ENCODE data around the gene SNAP47. TPM values are rescaled to one million over a fixed set of nuclear protein-coding genes. Genes with fewer than 3 reads are reported as not detected.

Gene SNAP47
- total RNA-seq, 1 donor from 2014 or later: 32.2 TPM

- H3K4me3 Mint-ChIP-seq (ENCODE audit: unreplicated experiment): no peak overlapping the region
- H3K9me3 Mint-ChIP-seq (ENCODE audit: unreplicated experiment): no peaks in the 10 kb centered on the region
- H3K27ac Mint-ChIP-seq (ENCODE audit: unreplicated experiment): no peak overlapping the region
- no peaks in the 10 kb centered on the region for H3K27me3 Mint-ChIP-seq (ENCODE audit: unreplicated experiment)
- H3K36me3 Mint-ChIP-seq (ENCODE audit: low read depth, unreplicated experiment): peaks cover 5% of the 10 kb centered on the region
- TF ChIP-seq CTCF (IDR thresholded peaks at IDR 0.05; ENCODE audit: unreplicated experiment): no peak
- H3K4me1 Mint-ChIP-seq (ENCODE audit: unreplicated experiment): no peaks in the 10 kb centered on the region
- DNase-seq (ENCODE audit: low spot score): no peak
Observed at GRCh38 chr1:227775841-227776240, 40.6 kb downstream of the SNAP47 start.

DNA sequence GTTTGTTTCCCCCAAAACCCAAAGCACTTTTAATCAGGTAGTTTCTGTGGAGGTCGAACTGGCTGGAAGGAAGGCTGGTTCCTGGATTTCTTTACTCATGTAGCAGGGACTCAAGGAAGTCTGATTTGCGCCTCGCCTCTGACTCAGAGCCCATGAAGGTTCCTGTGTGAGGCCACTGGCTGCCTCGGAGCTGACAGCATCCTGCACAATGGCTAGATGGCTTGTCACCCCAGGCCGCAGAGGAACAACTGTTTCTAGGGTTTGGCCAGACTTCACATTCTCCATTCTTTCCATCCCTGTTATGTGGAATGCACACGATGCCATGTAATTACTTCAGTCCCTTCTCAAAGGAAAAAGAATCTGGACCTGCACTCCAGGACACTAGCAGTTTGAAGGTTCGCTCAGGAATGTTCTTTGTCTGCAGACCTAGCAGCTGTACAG, 41.1 kb downstream of the SNAP47 start:
- Mint-ChIP-seq H3K27me3 (ENCODE audit: unreplicated experiment) (no peaks in the 10 kb centered on the region), H3K4me3 (ENCODE audit: unreplicated experiment) (no peak overlapping the region), H3K4me1 (ENCODE audit: unreplicated experiment) (no peaks in the 10 kb centered on the region), H3K27ac (ENCODE audit: unreplicated experiment) (no peak overlapping the region), H3K36me3 (ENCODE audit: low read depth, unreplicated experiment) (peaks cover 5% of the 10 kb centered on the region), H3K9me3 (ENCODE audit: unreplicated experiment) (no peaks in the 10 kb centered on the region)
- no peak for DNase-seq (ENCODE audit: low spot score)
- TF ChIP-seq CTCF (IDR thresholded peaks at IDR 0.05; ENCODE audit: unreplicated experiment): no peak

- Mint-ChIP-seq H3K27ac (ENCODE audit: unreplicated experiment) (no peak overlapping the region), H3K4me3 (ENCODE audit: unreplicated experiment) (no peak overlapping the region), H3K4me1 (ENCODE audit: unreplicated experiment) (no peaks in the 10 kb centered on the region), H3K36me3 (ENCODE audit: low read depth, unreplicated experiment) (peaks cover 5% of the 10 kb centered on the region), H3K27me3 (ENCODE audit: unreplicated experiment) (no peaks in the 10 kb centered on the region), H3K9me3 (ENCODE audit: unreplicated experiment) (no peaks in the 10 kb centered on the region)
- no peak for TF ChIP-seq CTCF (IDR thresholded peaks at IDR 0.05; ENCODE audit: unreplicated experiment)
- DNase-seq (ENCODE audit: low spot score): no peak
Observed at GRCh38 chr1:227777156-227777555, 41.9 kb downstream of the SNAP47 start.

- no peaks in the 10 kb centered on the region for H3K4me1 Mint-ChIP-seq (ENCODE audit: unreplicated experiment)
- H3K27ac Mint-ChIP-seq (ENCODE audit: unreplicated experiment): no peak overlapping the region
- TF ChIP-seq CTCF (IDR thresholded peaks at IDR 0.05; ENCODE audit: unreplicated experiment): no peak
- no peaks in the 10 kb centered on the region for H3K9me3 Mint-ChIP-seq (ENCODE audit: unreplicated experiment)
- H3K27me3 Mint-ChIP-seq (ENCODE audit: unreplicated experiment): no peaks in the 10 kb centered on the region
- peaks cover 5% of the 10 kb centered on the region for H3K36me3 Mint-ChIP-seq (ENCODE audit: low read depth, unreplicated experiment)
- no peak overlapping the region for H3K4me3 Mint-ChIP-seq (ENCODE audit: unreplicated experiment)
- DNase-seq (ENCODE audit: low spot score): no peak
Observed at GRCh38 chr1:227777646-227778045, 42.4 kb downstream of the SNAP47 start.

GRCh38 chr1:227778401-227778947, 43.2 kb downstream of the SNAP47 start:
- Mint-ChIP-seq H3K4me3 (ENCODE audit: unreplicated experiment) (no peak overlapping the region), H3K9me3 (ENCODE audit: unreplicated experiment) (no peaks in the 10 kb centered on the region), H3K36me3 (ENCODE audit: low read depth, unreplicated experiment) (peaks cover 5% of the 10 kb centered on the region), H3K4me1 (ENCODE audit: unreplicated experiment) (no peaks in the 10 kb centered on the region), H3K27ac (ENCODE audit: unreplicated experiment) (no peak overlapping the region), H3K27me3 (ENCODE audit: unreplicated experiment) (no peaks in the 10 kb centered on the region)
- TF ChIP-seq CTCF (IDR thresholded peaks at IDR 0.05; ENCODE audit: unreplicated experiment): no peak
- no peak for DNase-seq (ENCODE audit: low spot score)

All from endothelial cell (in vitro differentiated cells).